ENCODE measurements around the gene ZIC1.

DNA sequence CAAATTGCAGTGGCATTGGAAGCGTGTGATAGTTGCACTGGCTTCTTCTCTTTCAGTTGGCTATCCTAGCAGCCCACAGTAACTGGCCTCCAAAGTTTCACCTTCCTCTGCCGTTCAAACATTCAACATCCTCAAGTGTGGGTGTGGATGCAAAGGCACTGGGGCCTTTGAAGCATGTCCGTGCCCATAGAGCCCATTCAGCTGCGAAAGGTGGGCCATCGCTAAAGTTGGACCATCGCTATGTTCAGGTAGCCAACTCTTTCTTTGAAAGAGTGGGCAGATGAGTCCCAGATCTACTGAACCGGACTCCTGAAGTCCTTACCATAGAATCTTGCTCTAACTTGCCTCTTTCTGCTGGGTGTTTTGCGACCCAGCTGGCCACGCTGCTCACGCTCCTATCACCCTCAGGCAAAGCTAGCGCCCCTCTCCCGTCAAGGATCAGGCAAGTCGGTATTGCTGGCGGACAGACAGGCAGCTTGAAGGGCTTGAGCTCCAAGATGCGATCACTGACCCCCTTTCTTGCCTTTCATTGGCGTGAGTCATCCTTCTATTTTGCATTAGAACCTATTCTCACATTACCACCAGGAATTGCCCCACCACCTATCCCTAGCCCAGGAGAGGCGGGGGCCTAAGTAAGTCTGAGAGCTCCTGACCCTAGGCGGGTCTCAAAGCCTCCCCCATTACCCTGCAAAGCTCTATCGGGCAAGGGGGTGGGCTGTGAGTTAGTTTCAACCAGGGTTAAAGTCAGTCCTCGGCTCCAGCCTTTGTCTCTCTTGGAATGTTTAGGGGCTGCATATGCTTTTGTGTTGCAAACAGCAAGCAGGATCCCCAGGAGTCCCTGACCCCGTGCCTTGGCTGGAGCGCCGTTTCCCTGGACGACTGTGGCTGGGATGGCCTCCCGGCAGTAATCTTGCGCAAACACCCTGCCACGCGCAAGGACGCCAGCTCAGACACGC, 31.5 kb upstream of the ZIC1 start:
- TF ChIP-seq, protein P1, sequence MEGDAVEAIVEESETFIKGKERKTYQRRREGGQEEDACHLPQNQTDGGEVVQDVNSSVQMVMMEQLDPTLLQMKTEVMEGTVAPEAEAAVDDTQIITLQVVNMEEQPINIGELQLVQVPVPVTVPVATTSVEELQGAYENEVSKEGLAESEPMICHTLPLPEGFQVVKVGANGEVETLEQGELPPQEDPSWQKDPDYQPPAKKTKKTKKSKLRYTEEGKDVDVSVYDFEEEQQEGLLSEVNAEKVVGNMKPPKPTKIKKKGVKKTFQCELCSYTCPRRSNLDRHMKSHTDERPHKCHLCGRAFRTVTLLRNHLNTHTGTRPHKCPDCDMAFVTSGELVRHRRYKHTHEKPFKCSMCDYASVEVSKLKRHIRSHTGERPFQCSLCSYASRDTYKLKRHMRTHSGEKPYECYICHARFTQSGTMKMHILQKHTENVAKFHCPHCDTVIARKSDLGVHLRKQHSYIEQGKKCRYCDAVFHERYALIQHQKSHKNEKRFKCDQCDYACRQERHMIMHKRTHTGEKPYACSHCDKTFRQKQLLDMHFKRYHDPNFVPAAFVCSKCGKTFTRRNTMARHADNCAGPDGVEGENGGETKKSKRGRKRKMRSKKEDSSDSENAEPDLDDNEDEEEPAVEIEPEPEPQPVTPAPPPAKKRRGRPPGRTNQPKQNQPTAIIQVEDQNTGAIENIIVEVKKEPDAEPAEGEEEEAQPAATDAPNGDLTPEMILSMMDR (IDR thresholded peaks at IDR 0.05; ENCODE audit: low read depth, low read length) = no peak
- no peak for TF ChIP-seq POLR2A (IDR thresholded peaks at IDR 0.05; ENCODE audit: extremely low read depth, insufficient read length)
- TF ChIP-seq, protein P2, sequence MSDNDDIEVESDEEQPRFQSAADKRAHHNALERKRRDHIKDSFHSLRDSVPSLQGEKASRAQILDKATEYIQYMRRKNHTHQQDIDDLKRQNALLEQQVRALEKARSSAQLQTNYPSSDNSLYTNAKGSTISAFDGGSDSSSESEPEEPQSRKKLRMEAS (IDR thresholded peaks at IDR 0.05; ENCODE audit: low read depth, low read length) = no peak
